HG03139 (cell line): ENCODE data around the gene BTBD8.
"Not testable (repeated sequence)": the region's sequence is repeated elsewhere in the genome, so short reads cannot be mapped to it uniquely, and the experiment has no call there.

Experiments used
- ATAC-seq: cut with Tn5 transposase; IDR thresholded peaks from one replicate; pipeline ENCODE4 v1.9.1; 2021; ENCODE audit not compliant: unreplicated experiment

BTBD8 gene

GRCh38 chr1:92080128-92080985 lies at the start of gene BTBD8:
BTBD8 (plus strand) TSS chr1:92080345; CDS start chr1:92080572, 227 bp downstream.
- ATAC-seq = peak; percentile 95

DNA sequence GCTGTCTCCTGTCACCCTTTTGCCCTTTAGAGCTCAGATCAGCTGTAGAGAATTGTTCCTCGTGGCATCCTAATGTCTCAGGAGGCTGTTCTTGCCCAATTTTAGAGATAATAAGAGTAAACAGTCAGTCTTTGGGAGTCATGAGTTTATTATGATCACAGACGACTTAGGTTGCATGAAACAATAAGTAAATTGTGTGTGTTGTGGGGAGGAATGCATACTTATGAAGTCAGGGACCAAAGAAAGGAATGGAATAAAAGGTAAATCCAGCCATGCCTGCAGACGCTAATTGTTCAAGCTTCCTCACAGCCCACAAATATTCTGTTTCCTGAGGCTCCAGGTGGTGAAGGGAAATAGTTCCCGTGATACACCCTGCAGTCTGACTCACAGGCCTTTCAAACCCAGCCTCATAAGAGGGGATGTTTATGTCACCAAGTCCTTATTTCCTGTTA lies 49.5 kb upstream of the BTBD8 start:
- ATAC-seq = no peak

DNA sequence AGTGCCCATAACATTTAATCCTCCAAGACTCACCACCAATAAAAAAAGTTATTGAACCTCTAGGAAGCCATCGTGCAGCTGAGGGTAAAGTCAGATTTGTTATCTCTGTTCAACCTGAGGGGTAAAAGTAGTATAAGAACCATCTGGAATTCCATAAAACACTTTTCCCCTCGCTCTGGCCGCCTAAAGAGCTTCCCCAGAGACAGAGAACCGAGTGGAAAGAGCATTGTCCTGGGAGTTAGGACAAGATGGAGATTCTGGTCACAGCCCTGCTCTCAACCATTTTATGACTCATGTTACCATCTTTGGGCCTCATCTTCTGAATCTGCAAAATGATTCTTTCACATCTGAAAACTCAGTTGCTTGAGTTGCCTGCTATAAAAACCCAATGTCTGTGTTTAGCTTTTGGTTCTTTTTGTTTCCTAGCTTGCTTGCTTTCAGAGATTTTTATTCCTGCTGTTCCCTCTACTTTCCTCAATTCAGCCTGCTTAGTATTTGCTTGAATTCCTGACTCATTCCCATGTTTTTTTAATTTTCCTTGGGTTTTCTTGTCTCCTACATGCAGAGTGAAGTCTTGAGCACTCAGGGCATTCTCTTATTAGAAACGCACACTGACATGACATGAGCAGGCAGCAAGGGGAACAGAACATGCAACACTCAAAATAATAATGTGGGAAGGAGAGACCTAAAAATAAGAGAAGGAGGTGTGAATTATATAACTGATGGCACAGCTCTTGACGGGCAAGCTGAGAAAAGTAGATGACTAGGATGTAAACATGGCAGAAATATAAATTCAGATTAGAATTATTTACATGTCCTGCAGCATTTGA lies 48.6 kb upstream of the BTBD8 start:
- no peak for ATAC-seq

DNA sequence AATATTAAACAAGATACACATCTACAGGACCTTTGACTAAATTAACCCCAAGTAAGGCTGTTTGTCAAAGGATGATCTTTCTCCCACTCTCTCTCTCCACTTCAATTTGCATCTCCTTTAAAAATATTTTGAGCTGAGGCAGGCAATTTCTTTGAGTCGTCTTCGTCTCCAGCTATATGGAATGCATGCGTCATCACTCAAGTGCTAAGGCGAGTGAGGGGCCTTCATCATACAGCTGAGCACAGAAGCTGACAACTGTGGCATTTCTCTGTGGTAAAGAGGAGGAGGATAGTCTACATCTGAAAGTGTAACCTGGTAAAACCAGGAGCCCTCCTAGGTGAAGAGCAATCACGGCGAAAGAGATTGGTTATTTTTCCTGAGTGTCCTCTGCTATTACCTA lies 42.7 kb upstream of the BTBD8 start:
- ATAC-seq = no peak

- no peak for ATAC-seq
Measured at GRCh38 chr1:92038695-92039346, 41.3 kb upstream of the BTBD8 start.

DNA sequence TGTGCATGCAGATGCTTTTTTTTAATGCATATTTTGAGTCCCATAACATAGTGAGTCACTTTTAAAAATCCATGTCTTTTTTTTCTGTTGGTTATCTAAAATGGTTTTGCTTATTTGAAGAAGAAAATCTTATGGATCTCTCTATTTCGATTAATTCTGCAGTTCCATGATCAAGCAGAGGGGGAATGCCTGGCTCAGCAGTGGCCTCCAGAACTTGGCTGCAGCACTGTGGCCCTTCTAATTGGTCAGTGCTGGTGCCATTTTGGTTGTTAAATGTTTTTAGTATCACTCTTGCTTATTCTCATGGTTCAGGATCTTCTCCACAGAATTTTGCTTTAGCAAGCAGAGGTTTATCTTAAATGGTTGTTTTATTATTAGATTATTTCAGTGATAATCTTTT lies 39.2 kb upstream of the BTBD8 start:
- no peak for ATAC-seq

GRCh38 chr1:92043621-92044020 lies 36.5 kb upstream of the BTBD8 start:
- no peak for ATAC-seq

DNA sequence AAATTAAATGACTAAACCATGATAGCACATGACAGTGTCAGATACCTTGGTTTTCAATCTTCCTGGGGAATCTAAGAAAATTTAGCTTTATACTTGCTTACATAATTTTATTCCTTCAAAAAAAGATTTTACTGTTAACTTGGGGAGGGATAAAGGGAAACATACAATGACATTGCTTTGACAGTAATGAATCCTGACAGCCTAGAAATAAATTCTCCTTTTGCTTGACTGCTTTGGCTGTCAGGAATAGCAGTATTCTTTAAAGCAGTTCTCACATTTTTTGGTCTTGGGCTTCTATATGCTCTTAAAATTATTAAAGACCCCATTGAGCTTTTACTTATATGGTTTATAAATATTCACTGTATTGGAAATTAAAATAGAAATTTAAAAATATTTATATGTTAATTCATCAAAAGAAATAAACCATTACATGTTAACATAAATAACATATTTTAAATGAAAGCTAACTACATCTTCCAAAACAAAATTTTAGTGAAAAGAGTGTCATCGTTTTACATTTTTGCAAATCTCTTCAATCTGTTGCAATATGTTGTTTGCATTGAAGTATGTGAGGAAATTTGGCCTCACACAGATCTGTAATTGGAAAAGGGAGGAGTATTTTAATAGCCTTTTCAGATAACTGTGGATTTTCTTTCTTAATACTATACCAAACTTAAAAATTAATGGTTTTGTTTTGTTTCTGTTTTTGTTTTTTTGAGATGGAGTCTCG lies 34.2 kb upstream of the BTBD8 start:
- ATAC-seq = no peak

GRCh38 chr1:92051948-92052347 lies 28.2 kb upstream of the BTBD8 start:
- no peak for ATAC-seq

DNA sequence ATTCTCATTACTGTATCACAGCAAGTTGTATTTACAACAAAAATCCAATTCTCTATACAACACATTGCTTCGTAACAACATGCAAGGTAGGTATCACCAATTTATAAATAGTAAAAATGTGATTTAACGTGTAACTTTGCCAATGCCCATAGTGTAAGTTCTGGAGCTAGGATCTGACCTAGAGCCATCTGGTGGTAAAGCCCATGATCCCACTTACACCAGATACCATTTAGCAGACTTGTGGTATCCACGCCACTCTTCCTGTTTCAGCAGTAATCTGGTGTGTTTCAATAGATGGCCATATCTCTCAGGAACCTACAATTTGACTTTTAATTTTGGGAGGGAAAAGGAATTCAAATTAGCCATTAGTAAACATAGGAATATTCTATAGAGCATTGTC lies 15.1 kb upstream of the BTBD8 start:
- no peak for ATAC-seq

DNA sequence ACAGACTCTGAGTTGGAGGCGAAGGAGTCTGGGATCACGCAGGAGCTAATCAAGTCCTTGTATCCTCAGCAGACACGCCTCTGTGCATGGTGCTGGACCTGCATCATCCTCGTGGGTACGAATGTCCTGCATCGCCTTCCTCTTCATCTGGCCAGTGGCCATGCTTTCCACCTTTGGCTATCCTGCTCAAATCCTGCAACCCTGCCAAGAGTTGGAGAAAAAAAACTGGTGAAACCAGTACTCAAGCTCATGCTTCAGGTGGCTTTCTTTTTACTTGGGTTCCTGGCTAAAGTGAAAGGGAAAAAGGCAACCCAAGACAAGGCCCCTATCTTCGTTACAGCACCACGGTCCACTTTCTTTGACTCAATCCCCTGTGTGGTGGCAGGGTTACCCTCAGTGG lies 13.8 kb upstream of the BTBD8 start:
- ATAC-seq = no peak

- ATAC-seq = no peak
Measured at GRCh38 chr1:92070892-92071291, 9.3 kb upstream of the BTBD8 start.

- ATAC-seq = not testable (repeated sequence)
Measured at GRCh38 chr1:92074446-92074845, 5.7 kb upstream of the BTBD8 start.

DNA sequence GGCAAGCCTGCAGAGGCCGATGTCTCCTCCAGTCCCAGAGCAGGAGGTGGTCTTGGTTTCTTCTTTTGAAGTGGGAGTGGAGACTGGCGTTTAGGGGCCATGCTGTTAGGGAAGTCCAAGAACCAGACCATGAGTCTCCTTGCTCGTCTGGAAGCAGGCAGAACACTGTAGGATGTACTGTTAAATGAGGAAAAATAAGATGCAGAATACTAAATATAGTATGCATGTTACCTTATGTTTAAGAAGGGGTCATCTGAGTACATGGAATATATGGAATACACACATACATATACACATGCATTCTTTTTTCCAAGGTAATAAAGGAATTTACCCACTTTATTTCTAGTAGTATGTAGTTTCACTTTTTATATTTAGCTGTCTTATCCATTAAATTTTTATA lies 4.8 kb upstream of the BTBD8 start, which contains the start of gene SETSIP:
TSS of gene SETSIP (minus strand) at position 101 of the 400 bp plus-strand sequence. CDS start at position 101, 0 bp downstream.
- ATAC-seq = no peak

- ATAC-seq = no peak
Measured at GRCh38 chr1:92076363-92076762, 3.8 kb upstream of the BTBD8 start.

GRCh38 chr1:92078077-92078476 lies 2.1 kb upstream of the BTBD8 start:
- not testable (repeated sequence) for ATAC-seq

DNA sequence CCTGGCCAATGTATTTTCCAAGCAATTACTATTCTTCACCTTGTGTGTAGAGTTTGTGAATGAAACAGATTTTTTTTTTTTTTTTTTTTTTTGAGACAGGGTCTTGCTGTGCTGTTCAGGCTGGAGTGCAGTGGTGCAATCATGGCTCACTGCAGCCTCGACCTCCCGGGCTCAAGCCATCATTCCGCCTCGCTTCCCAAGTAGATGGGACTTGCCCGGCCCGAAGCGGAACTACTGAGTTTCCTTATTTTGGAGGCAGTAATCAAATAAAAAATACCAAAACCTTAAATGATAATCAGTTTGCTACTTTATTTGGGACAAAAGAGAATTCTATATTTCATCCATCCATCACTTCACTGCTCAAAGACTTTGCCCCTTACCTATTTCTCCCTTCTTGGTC lies 704 bp upstream of the BTBD8 start:
- no peak for ATAC-seq

DNA sequence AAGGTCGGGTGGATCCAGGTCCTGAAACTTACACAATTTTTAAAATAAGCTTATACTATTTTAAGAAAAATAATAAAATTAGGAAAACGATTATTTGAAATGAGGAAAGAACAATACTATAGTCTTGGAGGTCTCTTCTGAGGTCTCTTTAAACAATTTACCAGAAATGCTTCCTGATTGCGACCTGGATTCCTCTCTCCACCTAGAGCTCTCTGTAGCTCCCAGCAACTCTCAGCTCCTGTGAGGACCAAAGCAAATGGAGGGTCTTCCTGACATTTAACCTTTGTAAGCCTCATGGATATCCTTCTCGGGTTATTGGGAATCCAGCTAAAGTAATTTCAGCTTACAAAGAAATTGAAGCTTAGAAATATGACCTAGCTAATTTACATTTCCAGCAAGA lies 886 bp downstream of the BTBD8 start:
- ATAC-seq = no peak

GRCh38 chr1:92084651-92085050 lies 4.5 kb downstream of the BTBD8 start:
- no peak for ATAC-seq

GRCh38 chr1:92085727-92086126 lies 5.6 kb downstream of the BTBD8 start:
- no peak for ATAC-seq

GRCh38 chr1:92087542-92087941 lies 7.4 kb downstream of the BTBD8 start:
- no peak for ATAC-seq
